A549 treated with CORT108297 at 1 μM for 4 hours (cell line): ENCODE measurements around the gene CYP26B1. TPM values are rescaled to one million over a fixed set of nuclear protein-coding genes. Genes with fewer than 3 reads are reported as not detected.

Source experiments
- total RNA-seq: library from RNA; stranded (reverse); fragments of 200-300 nt; extraction: Qiagen RNA extraction; gene quantifications from 5 replicates; pipeline ENCODE4 v1.2.3, GENCODE V29; 2022

Gene CYP26B1, protein sequence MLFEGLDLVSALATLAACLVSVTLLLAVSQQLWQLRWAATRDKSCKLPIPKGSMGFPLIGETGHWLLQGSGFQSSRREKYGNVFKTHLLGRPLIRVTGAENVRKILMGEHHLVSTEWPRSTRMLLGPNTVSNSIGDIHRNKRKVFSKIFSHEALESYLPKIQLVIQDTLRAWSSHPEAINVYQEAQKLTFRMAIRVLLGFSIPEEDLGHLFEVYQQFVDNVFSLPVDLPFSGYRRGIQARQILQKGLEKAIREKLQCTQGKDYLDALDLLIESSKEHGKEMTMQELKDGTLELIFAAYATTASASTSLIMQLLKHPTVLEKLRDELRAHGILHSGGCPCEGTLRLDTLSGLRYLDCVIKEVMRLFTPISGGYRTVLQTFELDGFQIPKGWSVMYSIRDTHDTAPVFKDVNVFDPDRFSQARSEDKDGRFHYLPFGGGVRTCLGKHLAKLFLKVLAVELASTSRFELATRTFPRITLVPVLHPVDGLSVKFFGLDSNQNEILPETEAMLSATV
- total RNA-seq = 10.9 to 18.3 TPM (median 15.1 TPM) in 5 replicates

DNA sequence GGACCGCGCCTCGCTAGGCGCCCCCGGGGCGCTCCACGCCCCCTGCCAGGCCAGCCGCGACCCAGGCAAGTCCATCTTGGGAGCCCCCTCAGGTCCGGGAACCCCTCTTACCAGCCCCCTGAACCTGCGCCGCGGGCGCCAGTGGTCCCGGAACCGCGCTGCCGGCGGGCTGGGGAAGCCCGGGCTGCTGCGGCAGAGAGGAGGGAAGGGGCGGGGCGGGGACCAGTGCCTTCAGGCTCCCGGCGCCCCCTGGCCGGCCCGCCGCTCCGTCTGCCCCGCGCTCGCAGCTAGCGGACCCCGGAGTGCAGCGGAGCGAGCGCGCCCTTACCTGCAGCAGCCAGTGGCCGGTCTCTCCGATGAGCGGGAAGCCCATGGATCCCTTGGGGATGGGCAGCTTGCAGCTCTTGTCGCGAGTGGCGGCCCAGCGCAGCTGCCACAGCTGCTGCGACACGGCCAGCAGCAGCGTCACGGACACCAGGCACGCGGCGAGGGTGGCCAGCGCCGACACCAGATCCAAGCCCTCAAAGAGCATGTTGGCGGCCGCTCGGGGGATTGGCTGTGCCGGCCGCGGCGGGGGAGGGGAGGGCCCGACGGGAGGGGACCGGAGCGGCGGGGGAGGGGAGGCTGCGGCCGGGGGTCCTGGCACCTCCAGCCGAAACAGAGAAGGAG, at the start of gene CYP26B1:
TSS of gene CYP26B1 (minus strand) at position 560 of the 669 bp plus-strand sequence. CDS start at position 532, 28 bp downstream.

